HG03280 (cell line): ENCODE results near the gene ESRRG.
"Not testable (repeated sequence)": the region's sequence is repeated elsewhere in the genome, so short reads cannot be mapped to it uniquely, and the experiment has no call there.

Source experiments
- ATAC-seq: cut with Tn5 transposase; IDR thresholded peaks from one replicate; pipeline ENCODE4 v1.9.1; 2021; ENCODE audit warnings: mild to moderate bottlenecking, moderate library complexity; ENCODE audit not compliant: unreplicated experiment

Gene ESRRG

DNA sequence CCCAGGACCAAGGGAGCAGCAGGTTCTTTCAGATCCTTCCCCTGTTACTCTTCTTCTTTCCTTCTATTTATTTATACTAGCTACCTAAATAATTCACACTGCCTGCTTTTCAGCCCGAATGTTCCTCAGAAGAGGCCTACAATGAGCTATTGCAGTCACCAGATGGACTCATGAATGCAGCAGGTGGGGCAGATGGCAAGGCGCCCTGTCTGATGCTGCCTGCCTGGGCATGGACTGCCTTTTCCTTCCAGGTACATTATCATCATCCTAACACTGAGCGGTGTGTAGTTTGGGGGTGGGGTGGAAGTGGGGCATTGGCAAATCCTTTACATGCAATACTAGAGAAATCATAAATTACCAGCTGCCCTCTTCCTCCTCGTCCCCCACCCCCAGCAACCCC, 17.6 kb downstream of the ESRRG start:
- no peak for ATAC-seq

DNA sequence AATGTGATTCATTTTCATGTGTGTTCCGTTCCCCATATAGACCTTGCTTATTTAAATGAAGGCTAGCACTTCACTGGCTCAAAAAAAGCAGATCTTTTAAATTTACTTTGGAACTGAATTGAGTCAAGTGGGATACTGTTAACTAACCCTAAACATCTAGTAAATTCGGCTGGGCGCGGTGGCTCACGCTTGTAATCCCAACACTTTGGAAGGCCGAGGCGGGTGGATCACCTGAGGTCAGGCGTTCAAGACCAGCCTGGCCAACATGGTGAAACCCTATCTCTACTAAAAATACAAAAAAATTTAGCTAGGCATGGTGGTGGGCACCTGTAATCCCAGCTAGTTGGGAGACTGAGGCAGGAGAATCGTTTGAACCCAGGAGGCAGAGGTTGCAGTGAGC, 19.2 kb downstream of the ESRRG start:
- ATAC-seq: not testable (repeated sequence)

DNA sequence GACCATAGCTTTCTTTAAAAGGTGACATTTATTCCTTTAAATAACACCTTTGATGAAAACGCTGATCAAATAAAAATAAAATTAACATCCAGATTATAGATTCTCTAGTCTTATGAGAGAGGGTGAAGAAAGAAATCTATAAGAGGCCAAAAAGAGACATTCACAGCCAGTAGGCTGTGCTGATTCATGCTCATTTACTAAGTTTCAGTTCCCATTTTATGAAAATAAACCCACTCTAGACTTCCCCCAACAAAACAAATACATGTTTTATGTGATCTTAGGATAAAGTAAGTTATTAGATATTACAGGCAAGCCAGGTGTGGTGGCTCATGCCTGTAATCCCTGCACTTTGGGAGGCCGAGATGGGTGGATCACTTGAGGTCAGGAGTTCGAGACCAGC, 21.1 kb downstream of the ESRRG start:
- no peak for ATAC-seq

DNA sequence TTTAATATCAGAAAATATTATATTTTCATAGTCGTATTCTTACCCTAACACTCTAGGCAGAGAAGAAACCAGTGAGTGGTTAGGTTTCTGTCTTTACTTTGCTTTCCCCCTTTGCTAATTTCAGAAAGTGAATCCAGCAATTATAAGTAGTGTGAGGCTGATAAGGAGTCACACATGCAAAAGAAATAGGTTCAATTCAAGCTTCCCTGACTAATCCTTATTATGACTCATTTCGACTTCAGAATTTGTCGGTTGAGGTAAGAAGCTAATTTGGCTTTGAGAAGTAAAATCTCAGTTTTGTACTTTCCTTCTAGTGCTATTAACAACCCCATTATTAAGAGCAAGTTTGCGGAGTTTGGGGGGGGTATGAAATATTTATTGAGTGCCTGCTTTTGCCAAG, 22.4 kb downstream of the ESRRG start:
- ATAC-seq: no peak

DNA sequence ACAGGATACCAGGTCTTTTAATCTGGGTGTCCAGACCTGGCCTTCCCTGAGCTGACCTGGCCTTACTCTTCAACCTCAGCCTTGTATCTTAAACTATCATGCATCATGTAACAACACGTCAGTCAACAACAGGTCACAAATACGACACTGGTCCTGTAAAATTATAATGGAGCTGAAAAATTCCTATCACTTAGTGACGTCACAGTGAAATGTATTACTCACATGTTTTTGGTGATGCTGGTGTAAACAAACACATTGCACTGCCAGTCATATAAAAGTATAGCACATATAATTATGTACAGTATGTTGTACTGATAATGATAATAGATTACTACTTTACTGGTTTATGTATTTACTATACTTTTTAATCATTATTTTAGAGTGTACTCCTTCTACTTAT, 31.5 kb downstream of the ESRRG start:
- ATAC-seq: no peak

DNA sequence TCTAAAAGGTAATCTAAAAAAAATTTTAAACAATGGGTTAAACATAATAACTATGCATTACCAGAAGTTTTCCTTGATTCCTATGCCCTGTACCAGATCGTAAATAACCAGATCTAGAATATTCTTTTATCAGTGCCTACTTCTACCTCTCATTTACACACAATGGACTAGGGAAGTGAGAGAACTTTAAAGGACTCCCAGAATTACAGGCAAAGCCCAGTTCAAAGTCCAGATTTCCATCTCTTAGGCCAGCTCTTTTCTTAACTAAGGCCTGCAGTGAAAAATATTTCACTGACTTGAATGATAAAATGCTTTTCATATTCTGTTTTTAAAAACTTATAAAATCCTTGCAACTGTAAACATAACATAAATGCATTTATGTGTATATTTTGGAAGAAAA, 32.6 kb downstream of the ESRRG start:
- ATAC-seq: no peak

DNA sequence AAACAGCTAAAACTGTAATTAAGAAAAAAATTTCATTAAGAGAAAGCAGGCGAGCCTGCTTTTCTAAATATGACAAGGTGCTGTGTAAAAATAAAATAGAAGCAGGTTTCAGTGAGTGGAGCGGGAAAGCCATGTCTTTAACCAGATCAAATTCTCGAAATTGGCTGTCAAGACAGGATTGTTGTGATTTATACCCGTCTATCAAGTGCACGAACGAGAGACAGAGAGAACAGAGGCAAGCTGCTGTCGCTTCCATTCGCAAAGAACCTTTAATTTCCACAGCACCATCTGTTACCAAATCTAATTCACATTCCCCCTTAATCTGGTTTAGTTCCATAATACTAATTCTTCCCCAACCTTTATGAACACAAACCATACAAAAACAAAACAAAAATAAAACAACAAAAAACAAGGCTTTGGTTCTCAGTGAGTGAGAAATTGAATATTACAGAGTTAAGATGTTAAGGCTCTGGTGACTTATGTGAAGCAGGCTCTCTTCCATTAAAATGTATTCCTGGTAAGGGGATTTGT, 35.0 kb downstream of the ESRRG start:
- no peak for ATAC-seq

DNA sequence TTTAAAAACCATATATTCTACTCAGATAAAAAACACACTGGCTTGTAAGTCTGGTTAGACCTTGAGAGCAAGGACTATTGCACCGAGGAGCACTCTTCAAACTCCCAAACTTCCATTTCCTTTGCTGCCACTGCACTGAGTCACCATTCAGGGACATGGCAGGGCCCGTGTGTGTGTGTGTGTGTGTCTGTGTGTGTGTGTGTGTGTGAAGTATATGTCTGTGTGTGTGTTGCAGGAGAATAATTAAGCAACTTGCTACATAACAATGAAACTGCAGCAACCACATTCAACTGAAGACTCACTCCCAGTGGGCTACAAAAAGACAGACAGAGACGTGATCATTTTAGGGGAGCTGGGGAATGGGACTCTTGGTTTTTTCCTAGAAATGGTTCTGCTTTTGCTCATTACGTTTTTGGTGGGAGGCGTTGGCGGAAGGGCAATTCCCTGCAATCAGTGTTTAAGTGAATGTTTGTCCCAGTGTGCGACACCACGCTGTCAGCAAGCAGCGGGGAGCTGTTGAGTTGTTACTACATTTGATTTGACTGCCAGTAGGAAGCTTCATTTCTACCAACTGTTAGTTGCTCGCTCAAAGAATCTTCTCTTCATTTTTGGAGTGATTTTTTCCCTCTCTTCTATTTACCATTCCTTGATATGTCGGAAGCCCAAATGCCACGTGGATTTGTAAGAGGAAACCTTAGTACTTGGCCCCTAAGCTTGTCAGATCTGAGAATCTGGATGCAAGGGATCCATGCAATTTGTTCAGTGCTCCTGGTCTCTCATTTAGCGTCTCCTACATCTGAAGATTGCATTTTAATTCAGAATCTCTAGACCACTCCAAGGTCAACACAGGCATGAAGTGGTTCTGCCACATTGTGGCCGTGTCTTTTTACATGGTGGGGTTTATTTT, 36.1 kb downstream of the ESRRG start:
- ATAC-seq: no peak

DNA sequence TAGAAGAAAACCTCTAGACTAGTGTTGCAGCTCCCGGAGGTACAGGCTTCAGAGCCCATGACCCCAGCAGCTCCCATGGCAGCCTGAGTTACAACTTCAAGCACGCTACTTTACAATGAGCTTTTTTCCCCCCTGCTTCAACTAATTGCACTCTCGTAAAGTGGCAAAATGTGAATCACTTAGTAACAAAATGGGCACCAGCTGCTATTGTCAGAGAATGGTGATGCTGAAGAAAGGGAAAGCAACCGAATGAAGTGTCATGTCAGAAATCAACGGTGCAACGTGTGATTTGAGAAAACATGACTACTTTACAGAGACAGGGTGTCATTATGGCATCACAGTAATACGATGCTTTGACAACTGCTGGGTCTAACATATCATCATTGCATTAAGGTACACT, 40.5 kb downstream of the ESRRG start:
- ATAC-seq: no peak

DNA sequence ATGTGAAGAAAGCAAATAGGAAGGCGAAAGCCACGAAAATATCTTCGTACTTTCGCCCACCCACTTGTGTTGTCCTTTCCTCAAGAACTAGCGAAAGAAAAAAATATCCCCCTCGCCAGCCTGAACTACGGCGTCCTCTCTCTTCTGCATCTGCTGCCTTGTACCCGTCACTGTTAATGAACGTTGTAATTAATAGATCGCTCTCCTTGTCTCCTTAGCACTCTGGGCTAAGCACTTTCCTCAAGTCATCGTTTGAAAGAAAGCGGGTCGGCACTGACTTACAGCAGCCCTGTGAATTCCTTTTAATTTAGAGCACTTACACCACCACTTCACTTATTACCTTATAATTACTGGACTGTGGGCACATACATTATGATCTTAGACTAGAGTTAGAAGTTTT, 44.1 kb downstream of the ESRRG start:
- no peak for ATAC-seq

DNA sequence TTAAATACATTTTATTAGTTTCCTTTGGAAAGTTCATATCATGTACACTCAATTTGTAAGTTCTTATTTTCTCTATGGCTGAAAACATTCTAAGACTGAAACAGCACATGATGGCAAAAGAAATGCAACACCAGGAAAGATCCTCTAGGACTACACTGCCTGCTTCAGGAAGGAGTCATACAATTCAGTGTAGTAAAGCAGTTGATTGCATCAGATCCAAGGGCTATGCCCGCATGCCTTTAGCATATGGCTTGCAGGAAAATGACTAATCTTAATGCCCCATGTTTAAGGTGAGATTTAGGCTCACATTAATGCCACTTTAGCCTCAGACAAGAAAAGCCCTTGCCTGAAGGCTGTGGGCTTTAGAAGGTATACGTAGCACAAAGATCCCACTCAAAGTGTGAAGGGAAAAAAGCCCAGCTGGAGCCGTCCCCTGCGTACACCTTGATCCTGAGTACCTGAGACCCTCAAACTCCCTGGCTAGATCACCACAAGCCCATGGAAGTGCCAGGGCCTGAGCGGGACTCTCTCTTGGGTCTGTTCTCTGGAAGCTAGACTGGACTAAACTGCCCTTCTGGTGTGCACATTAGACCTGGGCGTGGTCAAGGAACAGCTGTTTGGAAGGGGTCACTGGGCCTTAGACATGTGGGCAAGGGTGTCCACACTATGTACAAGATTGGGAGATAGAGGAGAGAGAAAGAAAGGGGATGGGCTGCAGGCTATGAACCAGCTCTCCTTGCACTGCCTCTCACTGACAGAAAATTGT, 52.9 kb downstream of the ESRRG start:
- no peak for ATAC-seq

DNA sequence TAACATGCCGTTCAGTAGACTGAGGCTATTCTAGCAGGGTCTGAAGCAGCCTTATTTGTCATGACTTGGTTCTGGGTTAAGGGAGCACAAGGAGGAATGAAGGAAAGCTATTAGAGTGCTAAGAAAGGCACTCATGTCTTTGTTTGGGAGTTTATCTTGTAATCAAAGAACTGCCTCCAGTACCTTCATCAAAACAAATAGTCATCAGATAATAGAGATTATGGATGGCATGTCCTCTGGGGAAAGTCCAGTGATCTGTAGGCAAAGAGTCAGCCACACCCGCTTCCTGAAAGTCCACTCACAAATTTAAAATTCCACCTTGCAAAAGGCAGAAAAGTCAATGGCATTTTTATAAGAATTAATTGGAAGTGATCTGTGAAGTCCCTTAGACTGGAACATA, 56.8 kb downstream of the ESRRG start:
- no peak for ATAC-seq

DNA sequence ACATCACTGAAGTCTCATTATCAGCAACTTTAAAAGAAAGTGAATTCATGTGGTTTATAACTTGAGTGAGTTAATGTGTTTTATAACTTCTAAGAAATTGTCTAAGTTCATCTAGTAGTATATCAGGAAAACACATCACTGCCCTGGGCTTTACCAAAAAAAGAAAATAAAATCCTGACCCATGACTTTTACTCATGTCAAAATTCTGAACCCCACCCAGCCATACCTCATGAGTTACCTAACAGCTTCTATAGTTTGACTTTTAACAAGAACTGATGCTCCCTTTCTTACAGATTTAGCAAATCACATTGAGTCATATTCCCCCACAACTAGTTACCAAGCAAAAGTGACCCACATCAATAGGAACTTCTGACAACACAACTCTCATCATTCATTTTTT, 57.4 kb downstream of the ESRRG start:
- ATAC-seq: no peak

DNA sequence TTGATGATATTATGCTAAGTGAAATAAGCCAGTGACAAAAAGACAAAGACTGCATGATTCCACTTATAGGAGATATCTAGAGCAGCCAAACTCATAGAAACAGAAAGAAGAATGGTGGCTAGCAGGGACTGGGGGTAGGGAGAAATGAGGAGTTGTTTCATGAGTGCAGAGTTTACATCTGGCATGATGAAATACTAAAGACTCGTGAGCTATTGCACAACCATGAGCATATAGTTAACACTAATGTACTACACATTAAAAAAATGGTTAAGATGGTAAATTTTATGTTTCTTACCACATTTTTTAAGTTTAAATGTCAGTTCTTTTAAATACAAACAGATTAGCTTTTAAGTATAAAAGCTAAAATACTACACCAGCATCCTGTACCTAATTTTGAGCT, 57.8 kb downstream of the ESRRG start:
- no peak for ATAC-seq

DNA sequence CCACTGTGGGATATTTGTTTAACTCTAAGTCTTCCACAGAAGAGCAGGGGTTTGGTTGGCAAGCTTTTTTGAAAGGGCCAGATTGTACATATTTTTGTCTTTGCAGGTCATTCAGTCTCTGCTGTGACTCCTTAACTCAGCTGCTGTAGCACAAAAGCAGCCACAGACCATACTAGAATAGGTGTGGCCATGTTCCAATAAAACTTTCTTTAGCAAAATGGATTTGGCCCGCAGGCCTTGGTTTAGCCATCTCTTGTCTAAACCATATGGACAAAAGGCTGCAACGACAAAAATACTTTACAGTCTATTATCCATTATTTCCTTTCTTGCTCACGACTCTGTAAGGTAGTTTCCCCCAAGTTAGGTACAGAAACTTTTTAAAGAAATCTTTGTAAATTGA, 60.5 kb downstream of the ESRRG start:
- no peak for ATAC-seq

DNA sequence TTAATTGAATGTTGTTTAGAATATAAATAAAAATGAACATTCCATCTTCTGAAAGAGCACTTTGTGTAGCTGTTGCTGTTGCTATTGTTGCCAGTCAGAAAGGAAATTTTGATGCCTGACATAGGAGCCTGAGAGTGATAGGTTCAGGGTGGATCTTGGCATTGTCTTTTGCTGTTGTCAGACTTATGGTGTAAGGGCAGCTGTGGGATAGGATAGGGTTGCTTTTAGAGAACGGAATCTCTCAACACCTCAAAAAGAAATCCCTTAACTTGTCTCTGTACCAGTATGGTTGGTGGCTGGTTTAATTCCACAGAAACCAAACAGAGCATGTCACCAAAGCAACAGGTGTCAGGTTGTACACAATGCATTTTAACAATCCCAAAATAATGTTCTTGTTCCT, 62.7 kb downstream of the ESRRG start:
- no peak for ATAC-seq

DNA sequence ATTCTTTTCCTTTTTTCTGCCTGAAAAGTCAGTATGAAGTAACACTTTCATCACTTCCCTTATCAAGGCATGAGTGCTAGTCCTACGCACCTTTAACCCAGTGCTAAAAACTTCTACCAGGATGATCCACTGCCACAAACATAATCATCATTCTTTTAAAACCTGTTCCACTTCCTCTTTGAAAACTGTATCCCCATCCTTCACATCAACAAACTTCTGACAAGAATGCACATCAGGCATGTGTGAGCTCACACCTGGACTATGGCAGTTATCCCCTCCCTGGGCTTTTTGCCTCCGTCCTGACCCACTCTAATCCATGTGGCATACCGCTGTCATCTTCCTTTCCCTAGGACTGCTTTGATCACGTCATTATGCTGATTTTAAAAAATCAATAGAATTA, 70.2 kb downstream of the ESRRG start:
- no peak for ATAC-seq

DNA sequence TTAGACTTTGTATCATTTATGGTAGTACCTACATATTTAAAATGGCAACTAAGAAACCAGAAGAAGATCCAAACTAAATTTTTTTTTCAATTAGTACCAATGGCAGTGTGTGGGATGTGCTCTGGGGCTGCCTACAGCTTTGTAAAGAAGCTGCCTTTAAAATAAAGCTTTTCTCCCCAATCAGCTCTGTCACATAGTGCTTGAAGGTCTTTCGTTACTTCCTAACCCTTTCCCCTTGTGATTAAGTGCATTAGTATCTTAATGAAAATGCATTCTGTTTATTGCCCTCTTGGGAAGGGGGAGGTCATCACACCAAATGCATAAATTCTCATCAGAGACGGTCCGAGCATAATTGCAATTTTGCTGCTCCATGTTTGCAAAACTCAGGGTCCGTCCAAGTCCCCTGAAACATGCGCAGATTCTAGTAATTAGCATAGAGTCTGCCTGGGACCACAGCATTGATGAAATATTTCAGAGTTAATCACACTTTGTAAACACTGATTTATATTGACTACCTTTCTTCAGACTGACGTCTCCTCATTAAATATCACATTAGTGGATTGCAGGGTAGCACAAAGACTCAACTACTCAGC, 71.3 kb downstream of the ESRRG start:
- ATAC-seq: no peak

DNA sequence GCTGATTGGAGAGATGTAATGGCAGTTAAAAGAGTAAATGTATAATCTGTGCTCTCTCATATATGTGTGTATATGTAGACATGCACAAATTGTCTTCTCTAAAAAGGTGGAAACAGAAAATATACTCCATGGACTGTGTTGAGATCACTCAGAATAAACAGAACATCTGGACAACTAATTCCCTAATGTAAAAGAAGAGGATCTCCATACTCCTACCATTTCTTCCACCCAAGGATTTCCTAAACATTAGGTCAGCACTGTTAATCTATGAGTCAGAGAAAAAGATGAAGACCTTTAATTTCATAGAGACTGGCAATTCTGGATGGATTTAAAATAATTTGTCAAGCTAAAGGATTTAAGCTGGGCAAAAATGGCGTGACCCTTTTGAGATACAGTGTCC, 80.1 kb downstream of the ESRRG start:
- no peak for ATAC-seq

DNA sequence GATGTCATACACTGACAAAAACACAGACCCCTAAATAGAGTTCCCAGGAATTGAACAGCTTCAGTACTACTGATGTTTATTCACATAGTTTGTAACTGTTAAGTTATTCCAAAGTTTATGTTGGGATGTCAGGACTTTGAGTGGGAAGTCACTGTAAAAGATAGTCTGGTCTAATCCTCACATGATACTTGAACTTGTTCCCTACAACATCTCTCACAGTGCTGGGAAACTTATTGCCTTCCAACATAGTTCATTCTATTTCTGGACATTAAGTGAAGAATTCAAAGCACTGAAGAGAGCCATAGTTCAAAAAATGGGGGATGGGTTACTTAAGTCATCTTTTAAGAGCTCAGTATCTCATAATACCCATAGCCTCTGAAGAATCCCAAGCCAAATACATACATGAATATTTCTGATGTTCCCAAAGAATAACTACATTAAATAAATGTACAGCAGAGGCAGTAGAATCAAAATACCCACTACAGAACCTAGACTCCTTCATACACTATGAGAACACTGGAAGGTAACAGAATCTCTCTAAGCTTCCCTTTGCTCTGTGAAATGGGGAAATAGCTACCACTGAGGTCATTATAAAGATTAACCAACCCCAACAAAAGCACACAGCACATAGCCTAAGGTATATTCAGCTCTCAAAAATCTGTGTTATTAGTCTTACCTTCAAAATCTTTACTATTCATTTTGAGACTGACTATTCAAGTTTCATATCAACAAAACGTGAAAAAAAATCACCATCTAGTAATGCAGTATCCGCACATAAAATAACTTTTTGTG, 81.4 kb downstream of the ESRRG start:
- no peak for ATAC-seq

DNA sequence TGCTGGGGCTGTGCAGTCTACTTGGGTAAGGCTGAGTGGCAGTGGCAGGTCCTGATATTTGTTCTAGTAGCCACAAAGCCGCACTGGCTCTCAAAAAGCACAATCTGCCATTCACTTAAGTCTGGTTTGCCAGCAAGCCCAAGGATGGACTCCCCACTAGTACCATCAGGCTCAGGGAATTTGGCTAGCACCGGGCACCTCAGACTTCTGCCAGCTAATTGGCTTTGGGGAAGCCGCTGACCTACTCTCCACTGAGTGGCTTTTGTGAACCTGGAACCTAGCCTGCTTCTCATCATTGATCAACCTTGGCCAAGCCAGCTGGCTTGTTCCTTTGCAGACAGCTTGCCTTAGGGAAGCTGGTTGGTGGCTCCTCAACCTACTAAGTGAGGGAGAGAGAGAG, 83.1 kb downstream of the ESRRG start:
- no peak for ATAC-seq
